Esophagus mucosa (tissue), 1 donor: ENCODE measurements around the gene C7. TPM values are rescaled to one million over a fixed set of nuclear protein-coding genes. Genes with fewer than 3 reads are reported as not detected.
"Not testable (repeated sequence)": the region's sequence is repeated elsewhere in the genome, so short reads cannot be mapped to it uniquely, and the experiment has no call there.

Source experiments
- ATAC-seq: fragments of 200-7000 bp; cut with Tn5 transposase; one replicate; pipeline ENCODE4 v1.9.1; 2020
- total RNA-seq: library from RNA; stranded (reverse); gene quantifications from one replicate; pipeline ENCODE4 v1.2.4, GENCODE V29; 2023
- donor health status: DM: yes; HTN: yes; CAD: no.

C7 gene
- total RNA-seq = 8.4 TPM

GRCh38 chr5:40909264-40909663 is at the start of gene C7:
TSS of gene C7 (plus strand) at chr5:40909497. CDS start at chr5:40909611, 114 bp downstream.
- no peak for ATAC-seq

DNA sequence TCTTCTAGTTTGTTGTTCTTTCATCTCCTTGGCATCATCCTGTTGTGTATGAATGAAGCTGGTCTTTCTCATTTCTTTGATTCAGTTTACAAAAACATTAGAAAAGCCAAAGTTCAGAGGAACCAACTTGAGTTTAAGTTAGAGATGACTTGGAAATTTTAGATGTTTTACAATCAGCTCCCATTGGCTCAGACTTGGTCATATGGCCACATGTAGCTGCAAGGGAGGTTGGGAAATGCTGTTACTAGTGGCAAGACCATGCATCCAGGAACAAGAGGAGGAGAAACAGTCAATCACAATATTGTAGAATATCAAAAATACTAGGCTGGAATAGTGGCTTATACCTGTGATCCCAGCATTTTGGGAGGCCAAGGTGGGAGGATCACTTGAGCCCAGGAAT is 48.6 kb upstream of the C7 start:
- ATAC-seq = no peak

GRCh38 chr5:40865004-40865403 is 44.3 kb upstream of the C7 start:
- ATAC-seq = not testable (repeated sequence)

GRCh38 chr5:40866844-40867243 is 42.5 kb upstream of the C7 start:
- no peak for ATAC-seq

DNA sequence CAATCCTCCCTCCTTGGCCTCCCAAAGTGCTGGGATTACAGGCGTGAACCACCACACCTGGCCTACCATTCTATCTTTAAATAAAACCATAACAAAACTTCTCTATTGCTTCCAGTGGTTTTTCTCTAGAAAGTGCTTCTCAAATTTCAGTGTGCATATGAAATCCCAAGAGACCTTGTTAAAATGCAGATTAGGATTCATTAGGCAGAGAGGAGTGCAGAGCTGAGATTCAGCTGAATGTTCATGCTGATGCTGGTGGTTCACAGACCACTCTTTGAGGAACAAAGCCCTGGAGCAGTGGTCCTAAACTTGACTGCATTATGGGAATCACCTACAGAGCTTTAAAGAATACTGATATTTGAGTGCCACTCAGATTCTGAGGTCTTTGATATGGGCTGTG is 39.9 kb upstream of the C7 start:
- no peak for ATAC-seq

- peak; percentile 70 for ATAC-seq
Observed at GRCh38 chr5:40871177-40871576, 38.1 kb upstream of the C7 start.

DNA sequence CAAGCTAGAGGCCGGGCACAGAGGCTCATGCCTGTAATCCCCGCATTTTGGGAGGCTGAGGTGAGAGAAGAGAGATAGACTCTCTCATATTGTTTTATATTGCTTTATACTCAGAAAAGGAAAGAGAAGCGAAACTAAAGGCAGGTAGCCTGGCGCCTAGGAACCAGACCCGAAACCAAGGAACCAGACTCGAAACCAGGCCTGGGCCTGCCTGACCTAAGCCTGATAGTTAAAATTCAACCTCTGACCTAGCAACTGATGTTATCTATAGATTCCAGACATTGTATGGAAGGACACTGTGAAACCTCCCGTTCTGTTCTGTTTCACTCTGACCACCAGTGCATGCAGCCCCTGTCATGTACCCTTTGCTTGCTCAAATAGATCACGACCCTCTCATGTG is 37.0 kb upstream of the C7 start:
- not testable (repeated sequence) for ATAC-seq

DNA sequence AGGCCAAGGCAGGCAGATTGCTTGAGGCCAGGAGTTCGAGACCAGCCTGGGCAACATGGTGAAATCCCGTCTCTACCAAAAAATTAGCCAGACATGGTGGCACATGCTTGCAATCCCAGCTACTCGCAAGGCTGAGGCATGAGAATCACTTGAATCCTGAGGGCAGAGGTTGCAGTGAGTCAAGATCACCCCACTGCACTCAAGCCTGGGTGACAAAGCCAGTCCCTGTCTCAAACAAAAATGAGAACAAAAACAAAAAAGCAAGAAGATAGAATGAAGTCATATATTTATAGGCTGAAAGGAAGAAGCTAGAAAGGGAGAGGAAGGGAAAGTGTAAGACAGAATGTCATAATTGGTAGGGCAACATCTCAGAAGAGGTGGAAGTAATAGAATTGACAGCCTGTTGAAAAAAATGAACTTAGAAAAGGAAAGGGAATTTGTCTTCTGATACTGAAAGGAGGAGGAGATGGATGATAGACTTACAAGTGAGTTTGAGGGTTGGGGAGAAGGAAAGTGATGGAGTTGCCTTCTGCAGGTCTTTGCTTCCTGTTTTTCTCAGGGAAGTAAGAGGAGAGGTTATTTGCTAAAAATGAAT is 35.9 kb upstream of the C7 start:
- no peak for ATAC-seq

- ATAC-seq = no peak
Observed at GRCh38 chr5:40875958-40876357, 33.3 kb upstream of the C7 start.

GRCh38 chr5:40877371-40877988 is 31.8 kb upstream of the C7 start:
- no peak for ATAC-seq

- ATAC-seq = no peak
Observed at GRCh38 chr5:40879163-40879942, 29.9 kb upstream of the C7 start.

DNA sequence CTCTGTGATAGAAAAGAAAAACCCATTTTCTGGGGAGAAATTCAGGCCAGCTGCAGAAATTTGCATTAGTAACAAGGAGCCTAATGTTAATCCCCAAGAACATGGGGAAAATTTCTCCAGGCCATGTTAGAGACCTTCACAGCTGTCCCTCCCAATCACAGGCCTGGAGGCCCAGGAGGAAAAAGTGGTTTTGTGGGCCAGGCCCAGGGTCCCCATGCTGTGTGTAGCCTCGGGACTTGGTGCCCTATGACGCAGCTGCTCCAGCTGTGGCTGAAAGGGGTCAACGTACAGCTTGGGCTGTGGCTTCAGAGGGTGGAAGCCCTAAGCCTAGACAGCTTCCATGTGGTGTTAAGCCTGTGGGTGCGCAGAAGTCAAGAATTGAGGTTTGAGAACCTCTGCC is 27.0 kb upstream of the C7 start:
- no peak for ATAC-seq

DNA sequence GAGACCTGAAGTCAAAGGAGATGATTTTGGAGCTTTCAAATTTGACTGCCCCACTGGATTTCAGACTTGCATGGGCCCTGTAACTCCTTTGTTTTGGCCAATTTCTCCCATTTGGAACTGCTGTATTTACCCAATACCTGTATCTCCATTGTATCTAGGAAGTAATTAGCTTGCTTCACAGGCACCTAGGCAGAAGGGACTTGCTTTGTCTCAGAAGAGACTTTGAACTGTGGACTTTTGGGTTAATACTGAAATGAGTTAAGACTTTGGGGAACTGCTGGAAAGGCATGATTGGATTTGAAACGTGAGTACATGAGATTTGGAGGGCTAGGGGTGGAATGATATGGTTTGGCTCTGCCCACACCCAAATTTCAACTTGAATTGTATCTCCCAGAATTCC is 26.2 kb upstream of the C7 start:
- ATAC-seq = not testable (repeated sequence)

- not testable (repeated sequence) for ATAC-seq
Observed at GRCh38 chr5:40895440-40896425, 13.6 kb upstream of the C7 start.

- peak; percentile 74 for ATAC-seq
Observed at GRCh38 chr5:40904205-40904993, 4.9 kb upstream of the C7 start.

DNA sequence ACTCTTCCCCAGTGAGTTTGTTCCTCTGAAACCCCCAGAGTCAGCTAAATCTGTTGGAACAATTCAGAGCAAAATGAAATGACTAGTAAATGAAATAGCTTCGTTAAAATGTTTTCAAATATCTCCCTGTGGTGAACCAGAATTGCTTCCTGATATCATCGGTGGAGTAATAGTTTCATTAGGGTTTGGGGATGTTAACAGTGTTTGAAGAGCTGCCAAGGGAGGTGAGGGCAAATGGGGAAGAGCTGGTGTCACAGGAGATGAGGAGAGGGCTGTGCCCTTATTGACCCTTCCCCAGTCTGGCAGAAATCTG is 4.3 kb upstream of the C7 start:
- ATAC-seq = no peak

- ATAC-seq = peak; percentile 53
Observed at GRCh38 chr5:40906351-40906751, 2.9 kb upstream of the C7 start.

DNA sequence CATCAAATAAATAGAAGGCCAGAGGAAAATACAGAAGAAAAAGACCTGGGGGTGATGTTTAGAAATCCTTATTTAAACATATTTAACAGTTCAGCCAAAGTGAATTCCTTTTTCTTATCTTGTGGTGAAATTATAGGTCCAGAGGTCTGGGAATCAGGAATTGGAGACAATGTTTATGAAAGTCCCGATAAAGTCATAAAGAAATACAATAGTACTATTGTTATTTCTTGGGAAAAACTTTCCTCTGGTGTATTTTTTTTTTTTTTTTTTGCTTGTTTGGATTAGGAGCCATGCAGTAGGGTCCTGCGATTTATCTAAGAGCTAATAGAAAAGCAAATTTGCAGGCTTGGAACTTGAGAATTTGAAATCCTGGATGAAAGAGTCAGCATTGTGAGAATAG is 426 bp downstream of the C7 start:
- ATAC-seq = no peak

DNA sequence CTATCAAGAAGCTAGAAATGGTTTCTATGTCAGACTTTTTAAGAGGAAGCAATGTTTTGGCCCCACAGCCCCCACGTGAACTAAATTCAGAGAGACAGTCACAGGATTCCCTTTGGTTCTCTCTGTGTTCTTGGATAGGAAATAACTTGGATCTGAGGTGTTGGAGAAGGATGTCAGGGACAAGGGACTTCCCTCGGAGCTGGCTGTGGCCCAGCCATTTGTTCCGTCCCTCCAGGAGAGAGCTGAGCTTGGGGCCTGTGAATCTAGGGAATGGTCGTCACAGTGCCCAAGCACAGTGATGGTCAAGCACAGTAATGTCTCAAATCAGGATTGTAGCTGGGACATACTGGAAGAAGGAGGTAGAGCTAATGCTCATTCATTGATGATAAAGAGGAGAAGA is 2.0 kb downstream of the C7 start:
- ATAC-seq = no peak

GRCh38 chr5:40914835-40915234 is 5.5 kb downstream of the C7 start:
- no peak for ATAC-seq

DNA sequence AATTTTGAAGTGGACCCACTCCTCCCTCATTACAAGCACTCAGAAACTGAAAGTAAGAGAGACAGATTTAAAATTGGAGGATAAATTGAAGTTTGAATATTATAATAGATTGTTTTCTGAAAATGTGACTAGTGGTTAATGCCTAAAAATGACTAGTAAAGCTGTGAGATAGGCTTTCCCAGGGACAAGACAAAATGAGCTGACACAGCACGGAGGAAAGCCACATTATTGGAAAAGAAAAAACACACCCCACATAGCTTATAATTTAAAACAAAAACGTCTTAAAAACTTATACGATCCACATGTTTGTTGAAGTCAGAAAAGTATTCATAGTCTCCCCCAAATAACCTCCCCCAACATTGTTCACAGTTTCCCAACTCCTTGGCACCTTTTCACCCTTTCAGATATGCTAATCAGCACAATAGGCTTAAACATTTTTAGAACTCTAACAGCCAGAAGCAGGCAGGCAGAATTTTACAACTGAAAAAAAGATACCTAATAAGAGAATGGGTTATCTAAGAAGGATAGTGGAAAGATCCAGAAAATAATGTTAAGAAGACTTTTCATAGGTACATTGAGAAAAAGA is 6.1 kb downstream of the C7 start:
- ATAC-seq = no peak

GRCh38 chr5:40916226-40916625 is 6.9 kb downstream of the C7 start:
- ATAC-seq = no peak
